ES-I3 (cell line): Measurements from ENCODE around the gene LMAN2.
"Not testable (repeated sequence)": the region's sequence is repeated elsewhere in the genome, so short reads cannot be mapped to it uniquely, and the experiment has no call there.

Experiments
- H3K36me3 ChIP-seq: 2 replicates; pipeline ENCODE4 v1.6.1; 2013; ENCODE audit warnings: mild to moderate bottlenecking, low read length, control low read depth, moderate library complexity; ENCODE audit not compliant: insufficient read depth
- H3K4me1 ChIP-seq: 2 replicates; pipeline ENCODE4 v1.6.1; 2013; ENCODE audit warnings: mild to moderate bottlenecking, control low read depth, low read length; ENCODE audit not compliant: insufficient read depth
- H3K9ac ChIP-seq: 2 replicates; pipeline ENCODE4 v1.6.1; 2013; ENCODE audit warnings: low read depth, mild to moderate bottlenecking, low read length, moderate library complexity
- H3K9me3 ChIP-seq: 2 replicates; pipeline ENCODE4 v1.6.1; 2013; ENCODE audit warnings: mild to moderate bottlenecking, low read length, moderate library complexity; ENCODE audit not compliant: control insufficient read depth, insufficient read depth

Gene LMAN2

GRCh38 chr5:177309351-177310191 lies 41.9 kb downstream of the LMAN2 start:
- H3K36me3 ChIP-seq, result peaks cover 4% of the 10 kb centered on the region
- no peaks in the 10 kb centered on the region for H3K9me3 ChIP-seq
- no peak overlapping the region for H3K9ac ChIP-seq
- no peaks in the 10 kb centered on the region for H3K4me1 ChIP-seq

GRCh38 chr5:177308740-177309139 lies 42.7 kb downstream of the LMAN2 start:
- Histone ChIP-seq H3K9me3 (no peaks in the 10 kb centered on the region), H3K36me3 (peaks cover 4% of the 10 kb centered on the region), H3K9ac (no peak overlapping the region), H3K4me1 (no peaks in the 10 kb centered on the region)

GRCh38 chr5:177307544-177308363 lies 43.7 kb downstream of the LMAN2 start:
- H3K9ac ChIP-seq, result no peak overlapping the region
- H3K4me1 ChIP-seq, result no peaks in the 10 kb centered on the region
- peaks cover 4% of the 10 kb centered on the region for H3K36me3 ChIP-seq
- no peaks in the 10 kb centered on the region for H3K9me3 ChIP-seq

- Histone ChIP-seq H3K36me3 (peaks cover 4% of the 10 kb centered on the region), H3K9me3 (no peaks in the 10 kb centered on the region), H3K9ac (no peak overlapping the region), H3K4me1 (no peaks in the 10 kb centered on the region)
These were observed 44.6 kb downstream of the LMAN2 start for GRCh38 chr5:177306674-177307543.

- H3K4me1 ChIP-seq, H3K36me3 ChIP-seq, H3K9me3 ChIP-seq, H3K9ac ChIP-seq: not testable (repeated sequence)
These were observed 45.3 kb downstream of the LMAN2 start for GRCh38 chr5:177306103-177306640.

GRCh38 chr5:177304392-177305119 lies 46.9 kb downstream of the LMAN2 start:
- peaks cover 4% of the 10 kb centered on the region for H3K36me3 ChIP-seq
- H3K9ac ChIP-seq, result peak overlapping the region; percentile 100
- no peaks in the 10 kb centered on the region for H3K9me3 ChIP-seq
- peaks cover 13% of the 10 kb centered on the region for H3K4me1 ChIP-seq

- no peaks in the 10 kb centered on the region for H3K9me3 ChIP-seq
- H3K36me3 ChIP-seq, result peaks cover 4% of the 10 kb centered on the region
- H3K9ac ChIP-seq, result peak overlapping the region; percentile 100
- peaks cover 19% of the 10 kb centered on the region for H3K4me1 ChIP-seq
These were observed 47.5 kb downstream of the LMAN2 start for GRCh38 chr5:177303925-177304391.

- H3K9me3 ChIP-seq, result no peaks in the 10 kb centered on the region
- H3K36me3 ChIP-seq, result peaks cover 4% of the 10 kb centered on the region
- H3K9ac ChIP-seq, result peak within 1 kb of the TSS; percentile 100
- H3K4me1 ChIP-seq, result peaks cover 19% of the 10 kb centered on the region
These were observed 48.1 kb downstream of the LMAN2 start, which contains the start of the genes PRELID1 and RAB24 for GRCh38 chr5:177303121-177303924. TSS of gene PRELID1 (plus strand) at chr5:177303799. CDS start at chr5:177303986, 187 bp downstream. TSS of gene RAB24 (minus strand) at chr5:177303719. CDS start at chr5:177303288, 431 bp downstream.

- Histone ChIP-seq H3K36me3 (peaks cover 4% of the 10 kb centered on the region), H3K9me3 (no peaks in the 10 kb centered on the region), H3K9ac (peak overlapping the region; percentile 100), H3K4me1 (peaks cover 19% of the 10 kb centered on the region)
These were observed 48.9 kb downstream of the LMAN2 start for GRCh38 chr5:177302354-177303110.

GRCh38 chr5:177301503-177302165 lies 49.8 kb downstream of the LMAN2 start:
- Histone ChIP-seq H3K36me3 (no peaks in the 10 kb centered on the region; the same call in 1 of the 2 replicates), H3K4me1 (peaks cover 19% of the 10 kb centered on the region), H3K9ac (no peak overlapping the region)

GRCh38 chr5:177300951-177301350 lies 50.5 kb downstream of the LMAN2 start:
- Histone ChIP-seq H3K9me3 (no peaks in the 10 kb centered on the region), H3K4me1 (peaks cover 19% of the 10 kb centered on the region), H3K36me3 (no peaks in the 10 kb centered on the region), H3K9ac (no peak overlapping the region)

More at GRCh38 chr5:177301503-177302165, 49.8 kb downstream of the LMAN2 start:
- H3K9me3 ChIP-seq, result no peaks in the 10 kb centered on the region
